Epithelial cell of proximal tubule (primary cell): Measurements from ENCODE around the gene SLC7A4. TPM values are rescaled to one million over a fixed set of nuclear protein-coding genes. Genes with fewer than 3 reads are reported as not detected.
"Not testable (repeated sequence)": the region's sequence is repeated elsewhere in the genome, so short reads cannot be mapped to it uniquely, and the experiment has no call there.

Experiments used
- DNase-seq: peaks from one replicate; pipeline ENCODE4 v3.0.0-alpha.2; 2011; ENCODE audit warnings: low read depth
- H3K4me3 ChIP-seq: 2 replicates; pipeline ENCODE4 v1.5.1; 2011; ENCODE audit warnings: low read depth, mild to moderate bottlenecking, low read length
- total RNA-seq: library from RNA; depleted of rRNA; stranded (reverse); fragments of >200 nt; gene quantifications from 2 replicates; pipeline ENCODE4 v1.2.3, GENCODE V29; 2015
- TF ChIP-seq, protein P1 (sequence below): conservative IDR thresholded peaks from 2 replicates; pipeline ENCODE4 v1.5.1; 2012; ENCODE audit warnings: low read depth, mild to moderate bottlenecking, low read length

SLC7A4 gene
- total RNA-seq, 1 donor from 2014 or later = 1.8 TPM

DNA sequence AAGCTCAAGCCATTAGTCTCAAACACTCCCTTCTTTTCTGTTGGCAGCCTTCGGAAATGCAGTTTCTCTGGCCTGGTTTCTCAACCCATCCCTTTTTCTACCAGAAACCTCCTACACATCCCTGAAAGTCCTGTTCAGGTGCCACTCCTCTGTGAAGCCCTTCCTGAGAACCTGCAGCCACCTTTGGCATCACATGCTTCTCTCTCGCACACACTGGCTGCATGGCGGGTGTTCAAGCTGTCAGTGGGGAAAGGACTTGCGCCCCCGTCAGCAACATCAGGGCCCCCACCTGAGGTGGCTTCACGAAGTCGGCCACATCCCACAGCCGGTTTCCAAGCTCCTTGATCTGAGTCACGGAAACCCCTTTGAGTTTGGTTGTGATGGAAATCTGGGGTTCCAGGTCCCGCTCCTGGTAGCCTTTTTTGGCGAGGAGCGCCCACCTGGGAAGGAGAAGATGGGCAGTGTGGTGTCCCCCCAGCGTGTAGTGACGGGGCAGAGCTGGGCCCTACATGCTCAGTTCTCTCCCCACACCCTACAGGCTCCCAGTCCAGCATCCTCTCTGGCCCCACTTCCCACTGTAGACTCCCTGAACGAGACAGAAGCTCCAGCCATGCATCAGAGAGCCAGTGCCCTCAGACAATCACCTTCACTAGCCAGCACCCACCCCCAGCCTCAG lies 11.6 kb upstream of the SLC7A4 start:
- DNase-seq = no peak
- H3K4me3 ChIP-seq = no peak overlapping the region
- TF ChIP-seq, protein P1, sequence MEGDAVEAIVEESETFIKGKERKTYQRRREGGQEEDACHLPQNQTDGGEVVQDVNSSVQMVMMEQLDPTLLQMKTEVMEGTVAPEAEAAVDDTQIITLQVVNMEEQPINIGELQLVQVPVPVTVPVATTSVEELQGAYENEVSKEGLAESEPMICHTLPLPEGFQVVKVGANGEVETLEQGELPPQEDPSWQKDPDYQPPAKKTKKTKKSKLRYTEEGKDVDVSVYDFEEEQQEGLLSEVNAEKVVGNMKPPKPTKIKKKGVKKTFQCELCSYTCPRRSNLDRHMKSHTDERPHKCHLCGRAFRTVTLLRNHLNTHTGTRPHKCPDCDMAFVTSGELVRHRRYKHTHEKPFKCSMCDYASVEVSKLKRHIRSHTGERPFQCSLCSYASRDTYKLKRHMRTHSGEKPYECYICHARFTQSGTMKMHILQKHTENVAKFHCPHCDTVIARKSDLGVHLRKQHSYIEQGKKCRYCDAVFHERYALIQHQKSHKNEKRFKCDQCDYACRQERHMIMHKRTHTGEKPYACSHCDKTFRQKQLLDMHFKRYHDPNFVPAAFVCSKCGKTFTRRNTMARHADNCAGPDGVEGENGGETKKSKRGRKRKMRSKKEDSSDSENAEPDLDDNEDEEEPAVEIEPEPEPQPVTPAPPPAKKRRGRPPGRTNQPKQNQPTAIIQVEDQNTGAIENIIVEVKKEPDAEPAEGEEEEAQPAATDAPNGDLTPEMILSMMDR = no peak

DNA sequence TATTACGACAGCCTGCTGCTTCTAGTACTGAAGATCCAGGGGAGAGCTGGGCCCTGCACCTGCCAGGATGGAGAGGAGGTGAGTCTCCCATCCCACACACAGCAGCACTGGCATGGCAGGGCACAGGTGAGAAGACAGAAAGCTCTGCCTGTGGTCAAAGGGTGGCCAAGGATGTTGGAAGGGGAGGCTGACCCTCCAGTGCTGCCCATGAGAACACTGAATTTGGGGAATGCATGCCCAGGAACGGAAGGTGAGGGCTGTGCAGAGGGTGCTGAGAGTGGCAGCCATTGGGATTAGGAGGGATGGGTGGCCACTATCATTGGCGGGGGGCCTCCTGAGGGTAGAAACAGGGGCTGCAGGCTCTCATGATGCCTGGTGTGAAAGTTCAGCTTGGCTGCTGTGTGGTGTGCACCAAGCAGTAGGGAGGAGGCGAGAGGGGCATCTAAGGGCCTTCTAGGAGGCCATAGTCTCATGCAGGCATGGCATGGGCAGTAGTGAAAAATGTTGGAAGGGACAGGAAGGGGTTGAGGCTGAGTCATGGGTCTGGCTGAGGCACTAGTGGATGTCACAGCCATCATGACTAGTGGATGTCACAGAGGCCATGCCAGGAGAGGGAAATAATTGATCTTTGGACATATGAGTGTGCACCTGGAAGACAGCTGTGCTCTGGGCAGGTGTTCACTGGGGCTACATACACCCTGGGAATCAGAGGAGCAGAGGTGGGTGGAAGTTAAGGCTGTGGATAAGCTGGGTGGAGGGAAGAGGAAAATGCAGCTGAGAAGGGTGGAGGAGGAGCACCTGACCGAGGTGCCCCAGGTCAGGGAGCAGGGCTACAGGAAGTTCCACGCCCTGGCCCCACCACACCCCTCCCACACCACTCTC lies 10.9 kb upstream of the SLC7A4 start:
- H3K4me3 ChIP-seq = no peak overlapping the region
- TF ChIP-seq, protein P1 = no peak
- DNase-seq = no peak

DNA sequence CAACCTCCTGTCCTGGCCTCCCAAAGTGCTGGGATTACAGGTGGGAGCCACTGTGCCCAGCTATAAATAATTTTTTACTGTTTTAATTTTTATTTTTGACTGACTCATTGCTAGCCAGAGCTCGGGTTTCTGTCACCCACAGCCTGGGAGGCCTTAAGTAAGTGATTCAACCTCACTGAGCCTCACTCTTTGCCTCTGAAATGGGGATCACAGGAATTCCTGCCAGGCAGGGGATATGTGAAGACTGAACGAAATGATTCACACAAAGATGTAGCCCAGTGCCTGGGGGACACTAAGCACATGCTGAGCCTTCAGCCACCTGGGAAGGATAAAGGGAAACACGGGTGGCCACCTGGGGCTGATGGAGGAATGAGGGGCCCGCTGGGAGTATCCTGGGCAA lies 9.6 kb upstream of the SLC7A4 start:
- TF ChIP-seq, protein P1 = no peak
- no peak for DNase-seq
- H3K4me3 ChIP-seq = no peak overlapping the region

DNA sequence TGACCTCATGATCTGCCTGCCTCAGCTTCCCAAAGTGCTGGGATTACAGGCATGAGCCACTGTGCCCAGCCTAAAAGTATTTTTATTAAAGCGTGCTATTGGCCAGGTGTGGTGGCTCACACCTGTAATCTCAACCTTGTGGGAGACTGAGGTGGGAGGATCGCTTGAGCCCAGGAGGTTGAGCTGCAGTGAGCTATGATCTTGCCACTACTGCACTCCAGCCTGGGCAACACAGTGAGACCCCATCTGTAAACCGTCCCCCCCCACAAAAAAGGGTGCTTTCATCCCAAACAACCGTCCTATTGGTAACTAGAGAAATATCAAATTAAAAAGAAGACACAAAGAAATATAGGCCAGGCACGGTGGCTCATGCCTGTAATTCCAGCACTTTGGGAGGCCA lies 6.8 kb upstream of the SLC7A4 start:
- not testable (repeated sequence) for H3K4me3 ChIP-seq, DNase-seq

DNA sequence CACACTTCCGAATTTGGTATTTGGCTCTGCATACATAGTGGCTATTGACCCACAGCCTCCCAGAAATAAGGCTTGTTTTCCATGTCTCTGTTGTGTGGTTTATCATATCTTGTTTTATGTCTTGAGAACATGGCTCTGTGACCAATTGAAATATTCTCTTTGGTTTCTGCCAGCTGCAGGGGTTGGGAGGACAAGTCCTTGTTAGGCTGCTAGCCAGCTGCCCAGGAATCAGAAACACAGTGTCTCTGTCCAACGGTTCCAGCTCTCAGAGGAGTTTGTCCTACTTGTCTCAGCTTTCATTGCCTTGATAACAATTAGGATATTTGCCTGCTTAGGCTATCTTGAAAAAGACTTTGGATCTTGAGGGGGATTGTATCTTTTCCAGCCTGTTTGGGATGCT lies 6.0 kb upstream of the SLC7A4 start:
- H3K4me3 ChIP-seq = no peak overlapping the region
- DNase-seq = no peak
- TF ChIP-seq, protein P1 = no peak

DNA sequence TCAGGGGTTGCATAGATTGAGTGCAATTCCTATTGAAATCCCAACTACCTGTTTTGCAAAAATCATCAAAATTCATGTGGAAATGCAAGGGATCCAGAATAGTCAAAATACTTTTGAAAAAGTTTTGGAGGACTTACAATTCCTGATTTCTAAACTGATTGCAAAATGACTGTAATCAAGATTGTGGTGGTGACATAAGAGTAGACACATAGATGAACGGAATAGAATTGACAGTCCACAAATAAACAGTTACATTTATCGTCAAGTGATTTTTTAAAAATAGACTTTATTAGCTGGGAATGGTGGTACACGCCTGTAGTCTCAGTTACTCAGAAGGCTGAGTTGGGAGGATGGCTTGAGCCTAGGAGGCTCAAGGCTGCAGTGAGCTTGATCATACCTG lies 2.6 kb upstream of the SLC7A4 start:
- H3K4me3 ChIP-seq = no peak overlapping the region
- TF ChIP-seq, protein P1 = no peak
- DNase-seq = no peak

DNA sequence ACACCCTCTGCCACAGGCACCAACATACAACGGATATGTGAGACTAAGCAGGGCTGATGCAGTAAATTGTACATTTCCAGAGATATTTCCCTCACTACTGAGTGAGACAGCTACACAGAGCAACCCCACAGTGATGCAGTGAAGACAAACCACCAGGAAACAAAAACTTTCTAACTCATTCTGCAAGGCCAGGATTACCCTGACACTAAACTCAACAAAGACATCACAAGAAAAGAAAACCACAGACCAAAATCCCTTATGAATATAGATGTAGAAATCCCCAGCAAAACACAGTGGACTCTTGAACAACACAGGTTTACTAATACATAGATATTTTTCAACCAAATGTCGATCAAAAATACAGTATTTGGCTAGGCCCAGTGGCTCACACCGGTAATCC lies 1.5 kb upstream of the SLC7A4 start:
- no peak overlapping the region for H3K4me3 ChIP-seq
- TF ChIP-seq, protein P1 = no peak
- DNase-seq = no peak
